HUDEP-2 (cell line): ENCODE data around the gene TSPO2.

Source experiments
- DNase-seq, 76 experiments: peaks; one replicate each; lab custom pipeline; 2025; ENCODE audit not compliant: unreplicated experiment in 76 of 76; lab: John Stamatoyannopoulos, UW

Gene TSPO2

DNA sequence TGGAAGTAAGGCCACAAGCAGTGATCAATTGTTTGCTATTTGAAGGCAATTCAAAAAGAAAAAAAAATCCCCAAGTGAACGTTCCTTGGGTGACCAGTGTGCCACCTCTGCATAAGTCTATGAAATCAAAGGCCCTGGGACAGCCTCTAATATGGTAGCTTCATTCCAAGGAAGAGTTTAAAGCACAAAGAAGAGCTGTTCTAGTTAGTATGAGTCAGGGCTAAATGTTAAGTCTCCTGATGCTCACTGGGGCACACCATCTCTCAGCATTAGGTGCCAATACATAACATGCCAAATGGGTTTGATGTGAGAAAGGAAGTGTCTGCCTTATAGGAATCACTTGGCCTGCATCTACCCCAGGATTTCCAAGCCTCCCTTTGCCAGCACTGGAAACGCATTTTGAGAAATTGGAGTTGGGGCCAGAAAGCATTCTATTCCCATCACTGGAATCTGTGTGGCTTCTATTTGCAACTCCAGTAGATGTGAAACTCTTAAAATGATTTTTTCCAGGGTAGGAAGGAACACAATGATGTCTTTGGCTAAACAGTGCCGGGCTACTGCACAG is 16.2 kb upstream of the TSPO2 start:
- DNase-seq = no peak

DNA sequence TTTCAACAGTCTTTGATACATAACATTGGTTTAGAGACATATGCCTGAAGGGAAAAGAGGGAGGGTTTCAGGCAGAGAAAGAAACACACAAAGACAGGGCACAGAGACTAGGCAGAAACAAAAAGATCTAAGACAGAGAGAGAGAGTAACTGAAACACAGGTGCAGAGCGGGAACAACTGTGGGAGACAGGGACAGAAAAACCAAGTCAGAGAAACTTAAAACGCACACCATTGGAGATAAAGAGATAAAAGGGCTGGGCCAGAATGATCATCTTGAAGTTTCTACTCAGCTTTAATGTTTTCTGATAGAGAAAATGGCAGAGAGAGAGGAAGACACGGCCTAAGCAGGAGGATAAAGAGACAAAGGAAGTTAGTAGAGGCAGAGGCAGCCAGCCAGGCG is 15.0 kb upstream of the TSPO2 start:
- peak in 3 of 76 experiments; percentile 35 to 41 (median 36) for DNase-seq

DNA sequence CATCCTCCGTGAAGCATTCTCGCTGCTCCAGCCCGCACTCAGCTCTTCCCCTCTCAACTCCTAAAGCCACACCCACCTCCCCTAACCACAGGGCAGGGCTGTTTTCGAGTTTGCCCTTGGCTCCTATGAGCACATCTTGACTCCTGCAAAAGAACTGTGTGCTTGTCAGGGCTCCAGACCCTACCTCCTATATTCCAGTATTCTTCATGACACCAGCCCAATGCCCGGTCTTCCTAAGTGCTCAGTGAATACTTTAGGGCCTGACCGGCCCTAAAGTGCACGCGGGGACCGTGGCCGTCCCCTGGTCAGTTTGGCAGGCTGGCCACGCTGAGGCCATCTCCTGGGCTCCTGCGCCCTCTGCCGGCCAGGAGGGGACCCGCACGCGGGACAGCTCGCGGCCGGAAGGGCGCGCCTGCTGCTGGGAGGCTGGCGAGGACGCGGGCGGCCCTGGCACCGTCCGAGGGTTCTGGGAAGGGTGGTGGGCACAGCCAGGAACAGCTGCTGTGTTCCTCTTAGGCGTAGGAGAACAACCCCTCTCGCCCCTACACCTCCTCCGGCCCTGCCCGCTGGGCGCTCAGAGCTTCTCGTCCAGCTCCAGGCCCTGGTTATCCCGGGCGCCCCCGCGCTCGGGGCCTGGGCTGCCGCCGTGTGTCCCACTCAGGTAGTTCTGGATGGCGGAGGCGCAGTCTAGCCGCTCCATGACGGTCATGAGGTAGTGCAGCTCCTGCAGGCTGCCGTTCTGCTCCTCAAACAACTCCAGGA is 14.3 kb upstream of the TSPO2 start:
- DNase-seq = peak in 74 of 76 experiments; percentile 31 to 99 (median 82)

DNA sequence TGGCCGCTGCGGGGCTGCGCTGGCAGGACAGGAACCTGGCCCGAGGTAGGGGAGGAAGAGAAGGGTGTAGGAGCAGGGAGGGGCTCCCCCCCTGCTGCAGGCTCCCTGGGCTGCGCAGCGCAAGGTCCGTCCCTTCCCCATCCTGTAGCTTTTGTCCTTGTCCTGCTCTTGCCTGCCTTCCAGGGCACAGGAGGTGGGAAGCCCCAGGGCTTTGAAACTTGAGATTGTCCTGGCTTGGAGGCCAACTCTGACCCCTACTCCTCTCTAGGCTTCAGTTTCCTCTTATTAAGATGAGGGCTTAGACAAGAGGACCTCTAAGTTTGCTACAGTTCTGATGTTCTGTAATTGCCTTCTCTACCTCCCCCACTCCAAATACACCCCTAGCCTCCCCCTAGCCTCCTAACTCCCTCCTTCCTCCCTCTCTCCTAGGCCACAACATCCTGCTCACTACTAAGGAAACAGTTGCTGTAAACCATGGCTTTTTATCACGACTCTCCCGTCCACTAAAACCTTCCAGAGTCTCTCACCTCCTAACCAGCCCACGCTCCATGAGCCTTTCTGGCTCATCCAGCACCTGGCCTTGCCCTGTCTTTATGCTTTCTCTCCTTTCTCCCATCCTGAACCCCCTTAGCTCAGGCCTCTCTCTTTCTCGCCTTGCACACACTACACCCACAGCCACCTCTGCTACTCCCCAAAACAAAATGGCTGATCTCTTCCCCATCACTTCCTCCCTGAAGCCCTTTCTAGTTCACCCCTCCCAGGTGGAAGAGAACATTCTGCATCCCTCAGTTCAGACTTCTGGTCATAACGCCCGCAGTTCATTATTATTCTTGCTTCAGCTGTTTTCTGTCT is 13.5 kb upstream of the TSPO2 start:
- DNase-seq = peak in 26 of 76 experiments; percentile 20 to 97 (median 62)

- no peak for DNase-seq
Observed at GRCh38 chr6:41032830-41033229, 9.4 kb upstream of the TSPO2 start.

GRCh38 chr6:41033776-41034175 is 8.5 kb upstream of the TSPO2 start:
- DNase-seq = no peak

- no peak for DNase-seq
Observed at GRCh38 chr6:41036186-41036585, 6.1 kb upstream of the TSPO2 start.

GRCh38 chr6:41036601-41037000 is 5.7 kb upstream of the TSPO2 start:
- DNase-seq = no peak

GRCh38 chr6:41037107-41037900 is 5.0 kb upstream of the TSPO2 start:
- DNase-seq = no peak

DNA sequence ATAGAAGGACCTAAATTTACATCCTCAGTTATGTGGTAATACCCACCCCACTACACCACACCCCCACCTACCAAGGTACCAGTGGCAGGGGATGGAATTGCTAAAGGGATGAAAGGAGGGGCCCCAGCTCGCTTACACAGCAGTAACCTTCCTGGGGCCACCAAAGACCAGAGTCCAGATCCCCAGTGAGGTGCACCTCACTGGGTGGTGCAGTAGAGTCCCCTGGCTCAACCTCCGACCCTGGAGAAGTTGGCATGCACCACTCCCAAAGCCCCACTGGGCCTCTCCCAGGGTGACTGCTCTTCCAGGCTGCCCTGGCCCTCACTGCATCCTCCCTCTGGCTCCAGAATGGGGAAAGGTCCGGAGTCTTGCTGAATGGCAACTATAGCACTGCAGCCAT is 4.1 kb upstream of the TSPO2 start:
- no peak for DNase-seq

- DNase-seq = peak in 68 of 76 experiments; percentile 18 to 96 (median 62)
Observed at GRCh38 chr6:41039060-41039998, 2.9 kb upstream of the TSPO2 start, which contains the start of gene UNC5CL. UNC5CL (minus strand) TSS chr6:41039221; CDS start chr6:41035074, 4,147 bp downstream.

DNA sequence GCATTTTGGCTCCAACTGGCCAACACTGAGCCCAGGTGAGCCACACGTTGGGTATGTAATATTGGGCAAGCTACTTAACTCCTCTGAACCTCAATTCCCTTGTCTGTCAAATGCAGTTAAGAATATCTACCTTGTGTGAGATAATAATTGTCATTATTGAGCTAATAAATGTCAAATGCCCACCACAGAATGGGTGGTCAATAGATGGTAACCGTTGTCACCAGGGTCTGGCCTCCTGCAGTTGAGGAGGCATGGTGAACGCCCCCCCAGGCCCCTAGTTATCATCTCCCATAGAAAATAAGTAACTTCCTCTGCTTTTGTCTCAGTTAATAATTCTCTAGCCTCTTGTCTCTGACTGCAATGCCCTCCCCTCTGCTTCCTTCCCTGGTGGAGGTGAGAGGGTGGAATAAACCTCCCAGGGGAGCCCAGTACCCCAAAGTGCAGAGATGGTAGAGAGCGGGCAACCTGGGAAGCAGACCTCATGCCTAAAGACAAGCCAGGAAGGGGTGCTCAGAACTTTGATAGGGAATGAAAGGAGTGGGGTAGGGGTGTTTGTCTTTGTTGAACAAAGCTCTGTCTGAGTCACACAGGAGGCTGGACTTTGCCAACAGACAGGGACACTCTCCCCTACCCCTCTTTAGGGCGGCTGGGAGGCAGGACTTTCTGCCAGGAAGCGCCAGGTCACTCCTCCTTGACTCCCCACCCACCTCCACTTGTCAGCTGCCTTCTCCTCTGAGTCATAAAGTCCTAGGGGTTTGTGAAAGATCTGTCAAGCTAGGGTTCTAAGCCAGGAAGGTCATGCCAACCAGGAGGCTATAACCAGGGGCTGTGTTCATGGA is 1.9 kb upstream of the TSPO2 start:
- DNase-seq = peak in 70 of 76 experiments; percentile 32 to 84 (median 60)

DNA sequence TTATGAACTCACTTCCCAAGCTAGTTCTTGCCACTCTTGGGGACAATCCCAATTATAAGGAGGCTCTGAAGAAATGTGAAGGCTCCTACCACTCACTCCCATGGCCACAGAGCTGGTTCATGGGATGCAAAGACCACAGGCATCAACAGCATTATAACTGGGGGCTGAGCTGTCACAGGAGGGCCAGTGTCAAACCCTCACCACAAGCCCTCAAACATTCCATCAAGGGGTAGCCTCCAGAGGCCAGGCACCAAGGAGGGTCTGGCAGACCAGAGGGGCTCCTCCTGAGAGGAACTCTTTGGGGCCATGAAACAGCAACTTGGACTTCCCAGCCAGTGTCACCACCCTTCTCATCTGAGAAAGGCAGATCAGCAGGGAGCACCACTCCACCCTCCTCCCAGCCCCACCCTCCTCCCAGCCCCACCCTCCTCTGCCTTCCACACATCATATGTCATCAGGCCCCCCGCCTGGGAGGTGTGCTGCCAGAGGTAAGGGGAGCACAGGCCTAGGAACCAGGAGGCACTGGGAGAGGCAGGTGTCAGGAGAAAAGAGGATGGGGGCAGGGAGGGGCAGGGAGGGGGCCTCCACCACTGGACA is 1.2 kb upstream of the TSPO2 start:
- DNase-seq = peak in 55 of 76 experiments; percentile 1 to 84 (median 57)

DNA sequence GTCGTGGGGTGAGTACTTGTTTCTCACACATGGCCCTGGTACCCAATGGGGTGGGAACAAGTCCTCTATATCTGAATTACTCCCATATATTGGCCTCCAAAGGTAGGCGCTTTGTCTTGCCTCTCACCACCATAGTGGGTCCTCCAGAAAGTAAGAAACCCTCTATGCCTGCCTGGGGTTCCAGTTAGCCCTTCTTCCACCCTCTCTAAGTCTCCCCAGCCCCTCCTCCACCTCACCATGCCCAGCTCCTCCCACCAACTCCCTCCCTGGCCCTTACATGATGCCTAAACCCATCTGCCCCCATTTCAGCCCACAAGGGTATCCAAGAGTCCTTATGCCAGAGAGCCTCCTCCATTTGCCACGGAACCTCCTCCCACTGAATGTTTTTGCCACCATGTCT is 884 bp downstream of the TSPO2 start:
- peak in 16 of 76 experiments; percentile 16 to 86 (median 39) for DNase-seq

GRCh38 chr6:41045664-41046063 is 3.4 kb downstream of the TSPO2 start:
- no peak for DNase-seq

DNA sequence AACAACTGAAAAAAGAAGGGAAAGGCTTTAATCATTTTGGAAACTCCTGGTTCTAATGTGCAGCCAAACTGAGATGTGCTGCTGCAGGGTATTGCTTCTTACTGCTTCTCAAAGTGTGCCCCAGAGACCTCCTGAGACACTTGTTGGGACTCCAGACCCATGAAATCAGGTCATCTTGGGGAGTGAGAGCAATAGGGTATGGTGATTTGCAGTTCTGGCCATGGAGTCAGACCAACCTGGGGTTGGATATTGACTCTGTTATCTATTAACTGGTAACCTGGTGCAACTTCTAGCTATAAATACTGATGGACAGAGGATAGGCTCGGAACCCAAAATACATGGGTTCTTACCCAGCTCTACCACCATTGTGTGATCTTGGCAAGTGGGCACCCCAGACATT is 3.8 kb downstream of the TSPO2 start:
- no peak for DNase-seq

DNA sequence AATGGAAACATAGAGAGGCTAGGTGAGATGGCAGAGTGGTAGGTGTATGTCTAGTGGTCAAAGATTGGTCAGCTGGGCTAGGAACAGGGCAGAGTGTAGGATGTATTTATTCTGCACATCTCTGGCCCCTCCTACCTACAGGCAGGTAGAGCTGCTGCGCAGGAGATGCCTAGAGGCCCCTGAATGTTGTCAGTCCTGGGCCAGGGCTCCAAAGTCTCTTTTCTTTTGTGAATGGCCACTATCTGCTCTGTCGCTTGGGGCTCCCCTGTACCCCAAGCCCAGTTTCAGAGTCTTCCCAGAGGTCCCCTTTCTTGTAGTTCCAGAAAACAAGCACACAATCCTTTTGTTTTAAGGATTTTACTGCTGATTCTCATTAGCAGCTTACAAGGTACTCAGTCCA is 5.0 kb downstream of the TSPO2 start:
- no peak for DNase-seq
